Stomach (tissue), 9 donors: ENCODE measurements around the gene POU5F1. TPM values are rescaled to one million over a fixed set of nuclear protein-coding genes. Genes with fewer than 3 reads are reported as not detected.

Experiments used
- DNase-seq, 2 donors: peaks; one replicate each; pipeline versions ENCODE4 v3.0.0 to v3.0.0-alpha.2; 2013 to 2019
- H3K27ac ChIP-seq, 5 donors: fragments of 200-600 bp in 4 of 5; sonication (generic) in 4 of 5; one replicate each; pipeline ENCODE4 v1.5.1; 2013 to 2019; ENCODE audit warnings: mild to moderate bottlenecking in 1 of 5, moderate library complexity in 1 of 5
- H3K27me3 ChIP-seq, 3 donors: fragments of 200-600 bp; sonication (generic); one replicate each; pipeline ENCODE4 v1.5.1; 2017 to 2019; ENCODE audit warnings: mixed run types in 1 of 3
- H3K36me3 ChIP-seq, 4 donors: fragments of 200-600 bp; sonication (generic); 1 replicate in 3 of 4; 2 replicates in 1 of 4; pipeline ENCODE4 v1.5.1; 2016 to 2019
- H3K4me1 ChIP-seq, 4 donors: fragments of 200-600 bp; sonication (generic); one replicate each; pipeline ENCODE4 v1.5.1; 2016 to 2019
- H3K4me3 ChIP-seq, 4 donors: fragments of 200-600 bp; sonication (generic) in 3 of 4; one replicate each; pipeline ENCODE4 v1.5.1; 2016 to 2019; ENCODE audit warnings: mild to moderate bottlenecking in 1 of 4
- H3K9me3 ChIP-seq, 4 donors: fragments of 200-600 bp; sonication (generic); one replicate each; pipeline ENCODE4 v1.5.1; 2016 to 2019
- EP300 ChIP-seq: sonication (generic); formaldehyde crosslinking; IDR thresholded peaks from one replicate; pipeline ENCODE4 v1.6.1; 2017; ENCODE audit warnings: antibody characterized with exemption
- POLR2A ChIP-seq, 4 donors: fragments of 450-650 bp; IDR thresholded peaks; one replicate each; pipeline ENCODE4 v1.6.1; 2016; ENCODE audit warnings: antibody characterized with exemption in 4 of 4, control low read depth in 2 of 4, mild to moderate bottlenecking in 1 of 4, moderate library complexity in 1 of 4
- POLR2AphosphoS5 ChIP-seq, 3 donors: sonication (generic); formaldehyde crosslinking; IDR thresholded peaks; one replicate each; pipeline ENCODE4 v1.6.1; 2016; ENCODE audit warnings: antibody characterized with exemption in 3 of 3
- WGBS, 5 donors: extraction: QIAGEN DNeasy Blood & Tissue Kit in 3 of 5; methylation state at CpG; one replicate each; pipeline versions ENCODE4 v1.1.5 to v1.1.7; 2013 to 2018; 5-methylcytosine and 5-hydroxymethylcytosine counted together
- intact Hi-C: fragments of 100-400 bp; cut with DNase I; formaldehyde crosslinking; loops from one replicate; pipeline ENCODE4 v1.15.1; 2023; ENCODE audit warnings: low total_unique reads
- polyA plus RNA-seq, 3 donors: library from polyadenylated mRNA; stranded (reverse); fragments of 200-250 nt; gene quantifications; one replicate each; pipeline ENCODE4 v1.2.3, GENCODE V29; 2013
- total RNA-seq, 5 donors: library from RNA; depleted of rRNA; stranded (reverse); fragments of >200 nt; gene quantifications; one replicate each; pipeline versions ENCODE4 v1.1.0 to v1.2.3, GENCODE V29; 2014 to 2016
- TF ChIP-seq, protein P1 (sequence below), 7 experiments: fragments of 450-650 bp in 4 of 7; fragments of 200-600 bp in 3 of 7; sonication (generic) in 3 of 7; IDR thresholded peaks; one replicate each; pipeline ENCODE4 v1.5.1; 2016 to 2019; ENCODE audit warnings: antibody characterized with exemption in 7 of 7, control low read depth in 2 of 7, mild to moderate bottlenecking in 1 of 7
- donor health status: healthy with polysubstance abuse.
- donor health status: Bipolar disorder and iron deficiency.
- donor health status: healthy.

Gene POU5F1
- total and polyA plus RNA-seq, 8 donors: 2.6 to 155 (median 47.5) TPM; not detected in 1

DNA sequence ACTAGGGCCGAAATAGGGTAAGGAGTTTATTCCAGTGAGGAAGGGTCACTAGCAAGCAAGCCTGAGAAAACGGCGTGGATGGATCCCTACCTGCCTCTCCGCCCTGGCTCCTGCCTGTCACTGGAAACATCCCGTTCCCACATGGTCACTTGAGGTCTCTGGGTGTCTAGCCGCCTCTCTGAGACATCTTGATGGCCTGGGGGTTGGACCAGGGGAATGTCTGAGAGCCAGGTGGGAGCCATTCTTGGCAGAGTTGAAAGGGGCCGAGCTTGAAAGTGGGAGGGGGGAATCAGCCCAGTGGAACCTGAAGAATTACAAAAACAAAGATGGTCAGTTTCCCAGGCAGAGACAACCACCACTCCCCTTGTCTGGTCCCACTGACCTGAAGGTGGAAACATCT lies 13.8 kb downstream of the POU5F1 start:
- TF ChIP-seq POLR2A (IDR thresholded peaks at IDR 0.05): no peak
- TF ChIP-seq, protein P1, sequence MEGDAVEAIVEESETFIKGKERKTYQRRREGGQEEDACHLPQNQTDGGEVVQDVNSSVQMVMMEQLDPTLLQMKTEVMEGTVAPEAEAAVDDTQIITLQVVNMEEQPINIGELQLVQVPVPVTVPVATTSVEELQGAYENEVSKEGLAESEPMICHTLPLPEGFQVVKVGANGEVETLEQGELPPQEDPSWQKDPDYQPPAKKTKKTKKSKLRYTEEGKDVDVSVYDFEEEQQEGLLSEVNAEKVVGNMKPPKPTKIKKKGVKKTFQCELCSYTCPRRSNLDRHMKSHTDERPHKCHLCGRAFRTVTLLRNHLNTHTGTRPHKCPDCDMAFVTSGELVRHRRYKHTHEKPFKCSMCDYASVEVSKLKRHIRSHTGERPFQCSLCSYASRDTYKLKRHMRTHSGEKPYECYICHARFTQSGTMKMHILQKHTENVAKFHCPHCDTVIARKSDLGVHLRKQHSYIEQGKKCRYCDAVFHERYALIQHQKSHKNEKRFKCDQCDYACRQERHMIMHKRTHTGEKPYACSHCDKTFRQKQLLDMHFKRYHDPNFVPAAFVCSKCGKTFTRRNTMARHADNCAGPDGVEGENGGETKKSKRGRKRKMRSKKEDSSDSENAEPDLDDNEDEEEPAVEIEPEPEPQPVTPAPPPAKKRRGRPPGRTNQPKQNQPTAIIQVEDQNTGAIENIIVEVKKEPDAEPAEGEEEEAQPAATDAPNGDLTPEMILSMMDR (IDR thresholded peaks at IDR 0.05): no peak
- intact Hi-C loops: no loop called here
- Histone ChIP-seq H3K27me3 (no peaks in the 10 kb centered on the region), H3K36me3 (peaks cover 3 to 39% (median 30%) of the 10 kb centered on the region in 4 donors), H3K4me3 (no peak overlapping the region), H3K27ac (no peak overlapping the region), H3K9me3 (no peaks in the 10 kb centered on the region), H3K4me1 (peaks cover 18 to 43% (median 23%) of the 10 kb centered on the region in 4 donors)
- DNase-seq: no peak
- 92 to 96% (median 94%) methylated on average over 7 of the region's 7 CpGs for WGBS, 5 donors

DNA sequence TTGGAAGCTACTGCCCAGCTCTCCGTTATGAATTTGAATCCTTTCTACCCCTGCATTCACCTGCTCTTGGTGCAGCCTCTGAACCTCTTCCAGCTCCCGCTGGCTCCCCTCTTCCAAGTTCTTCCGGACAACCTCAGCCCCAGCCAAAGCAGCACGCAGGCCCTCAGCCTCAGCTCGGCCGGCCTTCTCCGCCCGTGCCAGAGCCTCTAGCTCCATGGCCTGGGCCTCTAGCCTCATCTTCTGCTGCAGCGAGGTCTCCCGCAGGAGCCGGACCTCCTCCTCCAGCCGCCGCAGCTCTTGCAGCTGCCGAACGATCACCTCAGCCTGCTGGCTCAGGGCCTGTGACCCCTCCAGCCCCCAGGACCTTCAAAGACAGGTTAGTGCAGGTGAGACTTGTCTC lies 16.0 kb downstream of the POU5F1 start:
- intact Hi-C loops: no loop called here
- Histone ChIP-seq H3K4me3 (no peak overlapping the region), H3K27ac (no peak overlapping the region), H3K27me3 (no peaks in the 10 kb centered on the region), H3K9me3 (no peaks in the 10 kb centered on the region), H3K36me3 (peaks cover 10 to 55% (median 45%) of the 10 kb centered on the region in 4 donors), H3K4me1 (peaks cover 12 to 23% (median 18%) of the 10 kb centered on the region in 4 donors)
- 83 to 99% (median 97%) methylated on average over 14 to 15 of the region's 15 CpGs for WGBS, 5 donors
- no peak for DNase-seq
- TF ChIP-seq, protein P1 (IDR thresholded peaks at IDR 0.05): no peak
- no peak for TF ChIP-seq POLR2AphosphoS5 (IDR thresholded peaks at IDR 0.05)
- no peak for TF ChIP-seq EP300

DNA sequence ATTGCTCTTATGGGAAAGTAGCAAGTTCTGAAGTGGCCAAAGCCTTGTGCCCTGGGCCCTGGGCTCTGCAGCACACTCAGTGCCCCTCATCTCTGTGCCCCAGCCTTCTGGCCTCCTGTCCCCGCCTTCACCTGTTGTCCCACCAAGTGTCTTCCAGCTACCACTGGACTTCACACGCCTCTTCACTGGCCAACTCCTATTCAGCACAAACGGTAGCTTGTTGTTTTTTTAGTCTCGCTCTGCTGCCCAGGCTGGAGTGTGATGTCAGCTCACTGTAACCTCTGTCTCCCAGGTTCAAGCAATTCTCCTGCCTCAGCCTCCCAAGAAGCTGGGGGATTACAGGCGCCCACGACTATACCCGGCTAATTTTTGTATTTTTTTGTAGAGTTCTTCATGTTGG lies 17.7 kb downstream of the POU5F1 start:
- H3K9me3 ChIP-seq: no peaks in the 10 kb centered on the region
- TF ChIP-seq POLR2A (IDR thresholded peaks at IDR 0.05) (no peak), POLR2AphosphoS5 (IDR thresholded peaks at IDR 0.05) (no peak), EP300 (no peak)

DNA sequence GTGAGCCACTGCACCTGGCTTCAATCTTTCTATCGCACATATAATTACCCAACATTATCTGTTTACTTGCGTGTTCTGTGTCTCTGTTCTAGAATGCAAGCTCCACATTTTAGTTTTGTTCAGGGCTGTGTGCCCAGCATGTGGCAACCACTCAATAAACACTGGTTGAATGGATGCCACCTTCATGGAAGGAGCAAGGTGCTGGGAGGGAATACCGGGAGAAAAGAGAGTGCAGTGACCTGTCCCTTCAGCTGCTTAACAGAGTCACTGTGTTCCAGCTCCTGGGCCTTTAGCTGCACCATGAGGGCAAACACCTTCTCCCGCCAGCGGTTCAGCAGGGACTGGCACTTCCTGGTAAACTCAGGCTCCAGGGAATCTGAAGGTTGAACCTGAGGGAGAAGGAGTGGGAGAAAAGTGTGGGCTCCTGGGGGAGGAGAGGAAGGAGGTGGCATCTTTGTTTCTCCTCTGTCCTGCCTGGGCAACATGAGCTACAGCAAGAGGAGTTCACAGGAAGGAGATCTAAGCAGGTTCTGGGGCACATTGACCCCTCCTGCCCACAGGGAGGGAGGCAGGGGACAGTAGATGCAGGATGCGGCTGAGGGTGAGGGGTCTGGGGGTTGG lies 20.5 kb downstream of the POU5F1 start:
- WGBS, 5 donors: 42 to 78% (median 57%) methylated on average over 5 to 6 of the region's 6 CpGs
- intact Hi-C loops: no loop called here

More for the DNA sequence above, 17.7 kb downstream of the POU5F1 start:
- H3K27me3 ChIP-seq: no peaks in the 10 kb centered on the region
- intact Hi-C loops: no loop called here
- H3K4me3 ChIP-seq: no peak overlapping the region
- no peak for DNase-seq
- H3K4me1 ChIP-seq: peaks cover 6 to 13% (median 11%) of the 10 kb centered on the region in 4 donors
- H3K27ac ChIP-seq: no peak overlapping the region
- peaks cover 10 to 64% (median 56%) of the 10 kb centered on the region in 4 donors for H3K36me3 ChIP-seq
- WGBS, 5 donors: 87 to 96% (median 94%) methylated on average over 7 of the region's 7 CpGs

DNA sequence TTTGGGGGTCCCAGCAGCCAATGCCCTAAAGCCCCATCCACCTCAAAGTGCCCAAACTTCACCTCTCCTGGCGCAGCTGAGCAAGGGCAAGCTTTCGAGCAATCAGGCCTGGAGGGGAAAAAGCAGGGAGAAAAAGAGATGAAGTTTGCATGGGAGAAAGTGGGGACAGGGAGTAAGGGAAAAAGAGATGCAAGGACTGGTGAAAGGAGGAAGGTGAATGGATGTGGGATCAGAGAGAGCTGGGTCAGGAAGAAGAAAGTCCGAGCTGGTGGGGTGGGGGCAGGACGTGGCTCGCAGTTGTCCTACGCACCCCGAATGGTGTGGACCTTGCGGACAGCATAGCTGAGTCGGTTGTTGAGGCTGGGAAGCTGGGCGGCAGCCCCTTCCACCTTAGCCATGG lies 25.1 kb downstream of the POU5F1 start:
- WGBS, 5 donors: 89 to 96% (median 90%) methylated on average over 8 to 10 of the region's 10 CpGs
- TF ChIP-seq POLR2AphosphoS5 (IDR thresholded peaks at IDR 0.05): no peak
- TF ChIP-seq, protein P1 (IDR thresholded peaks at IDR 0.05): no peak
- intact Hi-C loops: no loop called here

More for the DNA sequence above, 20.5 kb downstream of the POU5F1 start:
- H3K4me1 ChIP-seq: peaks cover 0 to 16% (median 4%) of the 10 kb centered on the region in 4 donors
- peak in 1 of 2 donors; percentile 57 for DNase-seq
- peaks cover 10 to 63% (median 53%) of the 10 kb centered on the region in 4 donors for H3K36me3 ChIP-seq
- no peaks in the 10 kb centered on the region for H3K27me3 ChIP-seq
- H3K27ac ChIP-seq: peak overlapping the region in 1 of 5 donors; percentile 20
- no peaks in the 10 kb centered on the region for H3K9me3 ChIP-seq
- TF ChIP-seq EP300: no peak
- peak in 2 of 3 donors; percentile 32 to 38 for TF ChIP-seq POLR2AphosphoS5 (IDR thresholded peaks at IDR 0.05)
- no peak overlapping the region for H3K4me3 ChIP-seq

More for the DNA sequence above, 25.1 kb downstream of the POU5F1 start:
- Histone ChIP-seq H3K36me3 (peaks cover 5 to 64% (median 38%) of the 10 kb centered on the region in 4 donors), H3K9me3 (no peaks in the 10 kb centered on the region), H3K27ac (peak overlapping the region; percentile 71 to 84 (median 82)), H3K4me1 (peaks cover 9 to 30% (median 23%) of the 10 kb centered on the region in 4 donors), H3K27me3 (no peaks in the 10 kb centered on the region), H3K4me3 (no peak overlapping the region)
- no peak for DNase-seq
